GM18499 (cell line): Measurements from ENCODE around the gene SUSD4.
"Not testable (repeated sequence)": the region's sequence is repeated elsewhere in the genome, so short reads cannot be mapped to it uniquely, and the experiment has no call there.

ENCODE experiments used
- ATAC-seq: cut with Tn5 transposase; IDR thresholded peaks from one replicate; pipeline ENCODE4 v1.9.1; 2021; ENCODE audit warnings: moderate number of reproducible peaks; ENCODE audit not compliant: insufficient read depth, unreplicated experiment

Gene SUSD4, protein sequence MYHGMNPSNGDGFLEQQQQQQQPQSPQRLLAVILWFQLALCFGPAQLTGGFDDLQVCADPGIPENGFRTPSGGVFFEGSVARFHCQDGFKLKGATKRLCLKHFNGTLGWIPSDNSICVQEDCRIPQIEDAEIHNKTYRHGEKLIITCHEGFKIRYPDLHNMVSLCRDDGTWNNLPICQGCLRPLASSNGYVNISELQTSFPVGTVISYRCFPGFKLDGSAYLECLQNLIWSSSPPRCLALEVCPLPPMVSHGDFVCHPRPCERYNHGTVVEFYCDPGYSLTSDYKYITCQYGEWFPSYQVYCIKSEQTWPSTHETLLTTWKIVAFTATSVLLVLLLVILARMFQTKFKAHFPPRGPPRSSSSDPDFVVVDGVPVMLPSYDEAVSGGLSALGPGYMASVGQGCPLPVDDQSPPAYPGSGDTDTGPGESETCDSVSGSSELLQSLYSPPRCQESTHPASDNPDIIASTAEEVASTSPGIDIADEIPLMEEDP

DNA sequence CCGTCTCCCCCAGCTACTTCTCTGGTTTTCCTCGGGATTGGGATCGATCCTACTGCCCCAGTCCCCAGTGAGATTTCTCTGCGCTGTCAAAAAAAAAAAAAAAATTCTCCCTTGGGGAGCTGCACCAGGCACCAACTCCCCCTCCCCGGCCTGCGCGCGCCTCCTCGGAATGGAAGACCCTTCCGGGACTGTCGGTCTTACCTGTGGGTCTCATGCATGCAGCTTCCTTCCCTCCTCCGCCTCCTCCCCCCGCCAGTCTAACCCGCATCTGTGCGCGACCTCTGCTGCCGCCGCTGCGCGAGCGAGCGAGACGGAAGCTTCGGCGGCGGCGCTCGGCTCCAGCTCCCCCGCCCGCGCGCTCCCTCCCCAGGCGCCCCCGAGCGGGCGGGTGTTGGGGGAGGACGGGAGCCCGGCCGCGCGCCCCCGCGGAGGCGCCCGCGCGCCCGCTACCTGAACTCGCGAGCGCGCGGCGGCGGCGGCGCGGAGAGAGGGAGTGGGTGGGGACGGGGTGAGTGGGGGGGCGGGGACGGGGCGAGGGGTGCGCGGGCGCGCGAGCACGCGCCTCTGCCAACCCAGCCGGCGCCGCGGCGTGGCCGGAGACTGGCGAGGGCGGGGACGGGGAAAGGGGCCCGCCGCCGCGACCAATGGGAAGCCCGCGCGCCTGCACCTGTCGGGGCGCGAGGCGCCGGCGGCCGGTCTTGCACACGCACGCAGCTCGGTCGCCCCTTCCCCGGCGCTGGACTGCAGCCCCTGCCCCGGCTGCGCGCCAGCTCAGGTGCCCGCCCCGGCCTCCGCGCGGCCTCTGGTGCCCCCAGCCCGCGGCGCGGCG lies at the start of gene SUSD4:
Gene SUSD4 (minus strand): TSS at position 321 of the 829 bp plus-strand sequence. CDS start 751 bp downstream, outside the sequence.
- ATAC-seq = no peak

DNA sequence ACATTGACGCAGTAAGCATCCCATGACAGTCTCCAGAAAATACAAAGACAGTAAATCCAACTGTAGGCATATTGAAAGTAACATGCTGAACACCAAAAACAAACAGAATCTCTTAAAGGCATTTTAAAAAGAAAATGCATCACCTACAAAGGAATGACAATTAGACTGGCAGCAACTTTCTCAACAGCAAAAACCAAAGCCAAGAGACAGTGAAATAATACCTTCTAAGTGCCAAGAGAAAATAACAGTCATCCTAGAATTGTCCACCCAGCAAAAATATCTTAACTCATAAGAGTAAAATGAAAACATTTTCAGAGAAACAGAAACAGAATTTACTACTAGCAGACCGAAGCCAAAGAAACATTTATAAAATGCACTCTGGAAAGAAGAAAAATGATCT lies 49.2 kb upstream of the SUSD4 start:
- ATAC-seq = no peak

DNA sequence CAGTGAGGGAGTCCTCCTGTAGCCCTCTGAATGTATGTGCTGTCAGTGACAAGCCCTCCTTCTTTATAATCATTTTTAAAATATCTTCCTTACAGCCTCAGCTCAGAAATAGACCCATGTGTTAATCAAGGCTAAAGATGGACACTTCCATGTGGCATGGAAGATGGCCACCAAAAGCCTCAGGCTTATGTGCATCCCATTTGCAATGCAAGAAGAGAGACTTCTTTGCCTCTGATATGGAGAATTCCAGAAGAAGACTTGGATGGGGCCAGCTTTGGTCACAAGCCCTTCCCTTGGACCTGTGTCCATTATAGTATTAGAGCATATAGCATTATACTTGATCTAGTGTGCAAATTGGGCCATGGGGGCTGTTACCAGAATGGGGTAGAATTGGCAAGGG lies 47.7 kb upstream of the SUSD4 start:
- ATAC-seq = no peak

DNA sequence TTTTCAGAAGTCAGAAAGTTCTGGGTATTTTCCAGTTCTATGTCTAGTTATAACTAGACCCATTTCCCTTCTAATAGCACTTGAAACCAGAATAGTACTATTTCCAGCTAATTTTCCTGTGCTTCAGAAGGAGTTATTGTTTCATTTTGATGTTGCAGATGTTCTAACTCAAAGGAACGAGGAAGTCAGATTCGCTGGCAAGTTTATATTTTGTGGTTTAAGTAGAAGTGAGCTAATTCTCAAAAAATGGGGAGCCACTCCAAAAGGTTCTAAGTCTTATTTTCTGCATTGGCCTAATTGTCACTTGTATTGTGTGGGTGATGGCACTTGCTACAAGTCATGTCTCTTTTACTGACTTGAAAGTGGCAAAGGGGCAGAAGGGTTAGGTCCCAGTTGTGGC lies 47.3 kb upstream of the SUSD4 start:
- no peak for ATAC-seq

DNA sequence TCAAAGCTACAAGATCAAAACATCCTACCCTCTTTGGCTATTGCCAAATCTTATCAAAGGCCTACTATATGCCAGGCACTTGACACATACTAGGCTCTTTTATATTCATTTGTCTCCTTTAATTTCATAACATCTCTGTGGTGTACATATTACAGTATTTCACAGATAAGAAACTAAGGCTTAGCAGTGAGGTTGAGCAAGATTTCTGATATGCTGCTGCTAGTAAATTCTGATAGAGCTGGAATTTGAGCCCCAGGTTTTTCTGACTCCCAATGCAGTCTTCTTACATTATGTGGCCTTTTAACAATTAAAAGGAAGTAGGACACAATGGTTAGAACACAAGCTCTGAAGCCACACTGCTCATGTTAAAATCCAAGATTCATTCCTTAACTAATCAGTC lies 46.1 kb upstream of the SUSD4 start:
- no peak for ATAC-seq

DNA sequence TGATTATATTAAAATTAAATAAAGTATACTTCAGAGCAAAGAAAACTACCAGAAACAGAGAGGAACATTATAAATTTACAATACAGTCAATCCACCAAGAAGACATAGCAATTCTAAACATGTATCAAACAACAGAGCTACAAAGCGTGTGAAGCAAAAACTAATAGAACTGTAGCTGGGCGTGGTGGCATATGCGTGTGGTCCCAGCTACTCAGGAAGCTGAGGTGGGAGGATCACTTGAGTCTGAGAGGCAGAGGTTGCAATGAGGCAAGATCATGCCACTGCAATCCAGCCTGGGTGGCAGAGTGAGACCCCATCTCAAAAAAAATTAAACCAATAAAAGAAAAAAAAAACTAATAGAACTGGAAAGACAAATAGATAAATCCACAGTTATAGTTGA lies 41.5 kb upstream of the SUSD4 start:
- ATAC-seq = no peak

DNA sequence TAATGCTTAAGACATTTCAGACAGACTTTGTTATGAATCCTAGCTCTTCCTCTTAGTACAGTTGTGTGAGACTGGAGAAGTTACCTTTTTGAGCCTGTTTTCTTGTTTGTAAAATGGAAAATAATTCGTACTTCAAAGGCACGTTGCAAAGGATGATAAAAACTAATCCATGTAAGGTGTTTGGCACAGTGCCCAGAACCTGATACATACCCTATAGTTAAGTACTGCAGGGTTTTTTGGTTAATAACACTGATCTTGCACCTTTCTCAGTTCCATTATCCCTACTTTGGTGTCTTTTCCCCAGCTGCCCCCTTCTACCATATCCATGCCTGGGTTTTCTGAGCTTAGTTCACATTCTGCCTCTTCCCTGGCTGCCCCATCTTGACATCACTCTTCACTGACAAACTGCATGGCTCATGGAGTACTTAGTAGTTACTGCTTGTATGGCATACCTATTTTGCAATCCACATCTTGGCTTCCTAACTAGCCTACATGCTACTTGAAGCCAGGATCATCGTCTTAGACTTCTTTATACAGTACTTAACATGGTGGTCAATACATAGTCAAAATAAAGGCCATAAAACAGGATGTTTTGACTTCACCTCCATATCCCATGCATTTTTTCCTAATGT lies 39.3 kb upstream of the SUSD4 start:
- ATAC-seq = no peak

DNA sequence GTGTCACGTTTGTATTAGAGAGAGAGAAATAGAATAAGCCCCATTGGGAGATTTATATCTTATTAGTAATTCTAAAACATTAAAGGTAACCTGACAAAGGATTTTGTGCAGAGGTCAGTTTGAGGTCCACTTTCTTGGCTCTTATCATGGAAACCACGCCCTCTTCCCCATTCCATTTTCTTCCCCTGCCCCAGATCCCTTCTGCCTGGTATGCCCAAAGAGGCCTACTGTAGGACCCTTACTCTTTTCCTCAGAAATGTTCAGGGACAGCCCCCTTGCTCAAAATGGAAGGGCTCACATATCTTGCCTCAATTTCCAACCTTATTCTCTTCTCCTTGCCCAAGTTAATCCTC lies 38.8 kb upstream of the SUSD4 start:
- no peak for ATAC-seq

DNA sequence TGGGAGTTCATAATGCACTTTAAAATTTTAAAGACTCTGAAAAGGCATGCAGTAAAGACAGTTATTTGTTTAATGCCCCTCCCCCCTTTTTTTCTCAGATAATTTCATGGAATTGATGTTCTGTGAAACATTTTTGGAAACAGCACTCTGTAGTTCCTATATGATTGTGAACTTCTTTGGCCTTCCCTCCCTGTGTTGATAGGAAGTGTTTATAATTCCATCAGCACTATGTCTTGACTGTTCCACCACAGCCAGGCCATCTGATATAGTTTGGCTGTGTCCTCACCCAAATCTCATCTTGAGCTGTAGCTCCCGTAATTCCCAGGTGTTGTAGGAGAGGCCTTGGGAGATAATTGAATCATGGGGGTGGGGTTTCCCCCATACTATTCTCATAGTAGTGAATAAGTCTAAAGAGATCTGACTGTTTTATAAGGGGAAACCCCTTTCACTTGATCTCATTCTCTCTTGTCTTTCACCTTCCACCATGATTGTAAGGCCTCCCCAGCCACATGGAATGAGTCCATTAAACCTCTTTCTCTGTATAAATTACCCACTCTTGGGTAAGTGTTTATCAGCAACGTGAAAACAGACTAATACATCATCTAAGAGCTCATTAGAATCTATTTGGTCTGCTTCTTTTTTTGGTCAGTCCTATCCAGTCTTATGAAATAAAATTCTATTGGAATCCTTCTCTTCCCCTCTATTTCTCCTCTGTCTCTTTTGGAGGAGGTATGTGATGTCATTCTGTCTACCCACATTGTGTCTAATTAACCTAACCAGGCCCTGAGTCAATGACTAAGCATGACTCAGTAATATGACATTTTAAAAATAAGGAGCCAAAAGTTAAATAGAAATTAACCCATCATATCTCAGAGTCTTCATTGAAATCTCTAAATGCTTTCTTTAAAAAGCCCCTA lies 38.2 kb upstream of the SUSD4 start:
- ATAC-seq = no peak

DNA sequence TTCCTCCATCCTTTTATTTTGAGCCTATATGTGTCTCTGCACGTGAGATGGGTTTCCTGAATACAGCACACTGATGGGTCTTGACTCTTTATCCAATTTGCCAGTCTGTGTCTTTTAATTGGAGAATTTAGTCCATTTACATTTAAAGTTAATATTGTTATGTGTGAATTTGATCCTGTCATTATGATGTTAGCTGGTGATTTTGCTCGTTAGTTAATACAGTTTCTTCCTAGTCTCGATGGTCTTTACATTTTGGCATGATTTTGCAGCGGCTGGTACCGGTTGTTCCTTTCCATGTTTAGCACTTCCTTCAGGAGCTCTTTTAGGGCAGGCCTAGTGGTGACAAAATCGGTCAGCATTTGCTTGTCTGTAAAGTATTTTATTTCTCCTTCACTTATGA lies 35.4 kb upstream of the SUSD4 start:
- not testable (repeated sequence) for ATAC-seq

DNA sequence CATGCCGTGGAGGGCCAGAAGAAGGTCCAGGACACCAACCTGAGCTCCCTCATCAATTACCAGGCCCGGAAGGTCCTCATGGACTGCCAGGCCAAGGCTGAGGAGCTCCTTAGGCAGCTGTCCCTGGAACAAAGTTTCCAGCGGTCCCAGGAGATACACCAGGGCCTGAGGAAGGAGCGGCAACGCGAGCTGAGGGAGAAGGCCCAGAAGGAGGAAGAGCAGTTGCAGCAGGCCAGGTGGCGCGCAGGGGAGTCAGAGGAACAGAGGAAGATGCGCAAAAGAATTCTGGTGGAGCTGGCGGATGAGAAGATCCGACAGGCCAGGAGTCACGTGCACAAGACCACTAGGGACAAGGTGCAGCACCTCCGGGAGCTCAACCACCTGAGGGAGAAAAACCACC lies 30.7 kb upstream of the SUSD4 start:
- no peak for ATAC-seq

DNA sequence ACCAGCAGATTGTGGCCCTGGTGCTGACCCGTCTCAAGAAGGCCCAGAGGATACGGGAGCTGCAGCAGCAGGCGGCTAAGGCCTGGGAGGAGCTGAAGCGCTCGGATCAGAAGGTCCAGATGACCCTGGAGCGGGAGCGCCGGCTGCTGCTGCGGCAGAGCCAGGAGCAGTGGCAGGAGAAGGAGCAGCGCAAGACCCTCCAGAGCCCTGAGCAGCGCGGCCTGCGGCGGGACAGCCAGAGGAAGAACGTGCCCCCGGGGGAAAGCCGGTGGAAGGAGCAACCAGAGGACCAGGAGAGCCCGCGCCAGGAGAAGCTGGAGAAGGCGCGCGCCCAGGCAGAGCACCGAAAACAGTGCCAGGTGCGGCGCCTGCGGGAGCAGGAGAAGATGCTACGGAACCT lies 30.3 kb upstream of the SUSD4 start:
- no peak for ATAC-seq

DNA sequence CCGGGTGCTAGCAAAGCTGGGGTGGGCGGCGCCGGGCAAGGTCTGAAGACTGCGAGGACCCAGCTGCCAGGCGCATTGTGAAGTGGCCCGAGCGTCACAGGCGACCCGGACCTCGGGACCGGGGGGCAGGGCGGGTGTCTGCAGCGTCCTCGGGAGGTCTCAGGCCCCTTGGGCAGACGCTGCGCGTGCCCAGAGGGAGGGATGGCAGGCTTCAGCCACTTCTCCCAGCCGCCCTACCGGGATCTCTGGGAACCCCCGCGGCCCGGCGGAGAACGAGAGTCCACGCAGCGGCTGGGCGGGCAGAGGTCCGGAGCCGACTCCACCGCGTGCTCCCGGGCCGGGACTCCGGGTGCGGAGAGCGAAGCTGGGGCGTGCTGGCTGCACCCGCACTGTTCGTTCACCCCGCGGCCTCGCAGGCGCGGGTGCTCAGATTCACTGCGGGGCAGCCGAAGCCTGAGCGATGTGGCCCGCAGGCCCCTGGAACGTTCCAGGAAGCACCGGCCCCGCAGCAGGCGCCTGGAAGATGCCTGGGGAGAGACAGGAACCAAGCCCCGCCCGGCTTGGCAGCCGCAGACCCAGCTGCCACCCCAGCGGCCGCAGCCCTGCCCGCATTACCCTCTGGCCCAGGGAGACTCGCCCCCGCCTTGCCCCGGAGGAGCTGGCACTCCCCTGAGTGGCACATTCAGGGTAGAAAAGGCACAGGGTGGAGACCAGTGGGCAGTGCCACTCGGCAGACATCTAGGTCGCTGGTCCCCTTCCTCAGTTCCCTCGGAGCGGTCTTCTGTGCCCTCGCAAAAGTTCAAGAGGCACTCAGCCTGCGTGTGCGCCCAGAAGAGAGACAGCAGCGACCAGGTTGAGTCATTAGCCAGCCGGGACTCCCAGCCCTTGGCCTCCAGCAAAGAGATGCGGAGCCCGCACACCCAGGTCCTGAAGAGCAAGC lies 29.6 kb upstream of the SUSD4 start, which contains the start of gene CCDC185:
Gene CCDC185 (plus strand): TSS at position 141 of the 940 bp plus-strand sequence. CDS start 61 bp downstream, at position 202.
- no peak for ATAC-seq

DNA sequence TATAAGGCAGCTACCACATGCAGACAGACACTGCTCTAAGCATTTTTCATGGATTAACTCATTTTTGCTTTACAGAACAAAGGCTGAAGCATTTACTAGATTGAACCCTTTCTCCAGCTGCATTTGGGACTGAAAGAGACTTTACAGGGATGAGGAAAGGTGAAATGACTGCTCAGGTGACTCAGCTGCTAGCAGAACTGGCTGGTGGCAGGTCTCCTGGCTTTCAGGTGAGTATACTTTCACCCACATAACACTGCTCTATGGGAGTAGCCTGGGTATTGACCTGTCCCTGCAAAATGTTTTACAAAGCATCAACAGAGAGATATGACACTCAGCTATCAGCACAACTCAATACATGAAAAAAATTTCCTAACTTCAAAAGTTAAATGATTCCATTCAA lies 26.6 kb upstream of the SUSD4 start:
- ATAC-seq = no peak

DNA sequence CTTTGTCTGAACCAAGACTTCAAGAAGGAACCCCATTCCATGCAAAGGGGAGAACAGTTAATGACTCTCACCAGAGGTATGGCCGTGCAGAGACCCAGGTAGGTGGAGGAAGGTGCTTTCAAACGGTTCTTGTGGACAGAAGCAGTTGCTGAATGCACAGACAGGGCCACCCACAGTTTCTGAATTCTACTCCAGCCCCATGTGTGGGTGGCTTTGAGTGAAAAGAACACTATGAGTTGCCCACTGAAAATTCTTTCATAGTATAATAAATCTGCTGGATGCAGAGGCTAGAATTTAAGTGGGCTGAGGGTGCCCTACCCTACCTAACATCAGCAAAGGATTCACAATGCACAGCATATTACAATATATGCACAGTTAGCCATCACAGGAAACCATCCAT lies 22.0 kb upstream of the SUSD4 start:
- no peak for ATAC-seq

DNA sequence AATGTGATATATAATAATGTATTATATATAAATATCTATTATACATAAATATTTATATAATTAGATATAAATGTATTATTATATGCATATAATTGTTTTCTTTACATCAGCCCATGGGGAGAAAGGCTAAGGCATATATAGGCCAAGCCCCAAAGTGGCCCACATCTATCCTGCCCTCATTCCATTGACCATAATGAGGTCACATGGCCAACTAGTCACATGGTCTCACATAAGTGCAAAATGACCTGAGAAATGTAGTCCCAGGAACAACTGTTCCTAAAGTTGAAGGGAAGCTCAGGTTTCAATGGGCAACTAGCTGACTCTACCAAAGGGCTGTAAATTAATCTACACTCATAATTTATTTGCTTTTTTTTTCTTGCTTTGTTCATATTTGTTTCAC lies 14.8 kb upstream of the SUSD4 start:
- no peak for ATAC-seq

DNA sequence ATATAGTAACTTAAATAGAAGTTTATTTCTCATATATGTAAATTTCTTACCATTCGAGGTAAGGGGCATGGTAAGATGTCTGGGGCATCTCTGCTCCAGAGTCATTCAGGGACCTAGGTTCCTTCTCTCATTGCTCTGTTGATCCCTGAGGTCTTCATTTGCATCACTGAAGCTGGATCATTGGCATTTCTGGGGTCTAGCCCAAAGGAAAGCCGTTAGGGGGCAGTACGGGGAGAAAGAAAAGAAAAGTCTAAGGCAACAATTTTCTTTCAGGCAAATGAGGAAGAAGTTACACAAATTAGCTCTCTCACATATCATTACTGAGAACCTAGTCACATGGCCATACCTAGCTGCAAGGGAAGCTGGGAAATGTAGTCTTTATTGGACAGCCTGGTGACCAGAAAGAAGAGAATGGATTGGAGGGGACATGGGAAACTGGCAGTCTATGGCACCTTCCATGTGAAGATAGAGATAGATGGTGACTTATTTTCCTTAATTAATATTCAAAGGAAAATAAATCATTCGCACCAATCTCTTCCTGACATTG lies 10.2 kb upstream of the SUSD4 start:
- ATAC-seq = no peak

DNA sequence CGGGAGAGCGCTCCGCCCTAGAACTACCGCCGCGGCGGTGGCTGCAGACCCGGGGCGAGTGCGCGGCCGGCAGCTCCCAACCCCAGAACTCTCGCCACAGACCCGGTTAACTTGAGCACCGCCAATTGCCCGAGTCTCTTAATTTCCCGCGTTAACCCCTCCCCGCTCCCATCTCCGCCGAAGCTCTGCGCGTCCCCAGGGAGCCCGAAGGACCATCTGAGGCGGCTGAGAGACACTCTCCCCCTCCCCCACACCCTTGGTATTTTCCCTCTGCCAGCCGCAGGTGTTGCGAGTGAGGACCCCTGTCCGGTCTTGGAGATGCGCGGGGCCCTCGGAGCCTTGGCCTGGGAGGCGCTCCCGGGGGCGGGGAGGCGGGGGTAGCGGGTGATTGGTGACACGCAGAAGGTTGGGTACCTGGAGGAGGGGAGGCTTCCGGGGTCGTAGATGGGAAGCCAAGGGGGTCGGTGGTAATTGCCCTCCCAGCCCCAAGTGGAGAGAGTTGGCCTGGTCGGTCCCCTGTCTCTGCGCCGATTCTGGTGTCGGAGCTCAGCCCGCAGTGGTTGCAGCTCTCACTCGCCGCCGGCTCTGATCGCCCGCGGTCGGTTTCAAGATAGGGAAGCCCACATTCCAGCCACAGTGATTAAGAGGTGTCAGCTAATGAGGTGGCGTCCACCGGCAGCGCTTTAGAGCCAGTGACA lies 858 bp upstream of the SUSD4 start:
- no peak for ATAC-seq
